ENCODE measurements around the gene NLGN1.

DNA sequence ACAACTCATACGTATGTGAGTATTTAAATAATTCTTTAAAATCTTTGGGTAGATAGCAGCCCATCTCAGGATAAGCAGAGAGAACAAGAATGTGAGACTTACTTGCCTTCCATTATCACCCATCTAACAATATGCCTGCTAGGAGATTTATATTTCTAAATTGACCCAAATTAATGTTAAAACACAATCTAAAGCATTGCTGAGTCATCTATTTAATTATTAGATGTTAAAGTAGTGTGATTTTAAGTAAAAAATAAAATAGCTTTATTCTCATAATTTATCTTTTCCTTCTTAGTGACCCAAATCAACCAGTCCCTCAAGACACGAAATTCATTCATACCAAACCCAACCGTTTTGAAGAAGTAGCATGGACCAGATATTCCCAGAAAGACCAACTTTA, 882.6 kb downstream of the NLGN1 start:
- TF ChIP-seq TAF1 (IDR thresholded peaks at IDR 0.05; ENCODE audit: borderline replicate concordance, insufficient read depth, low read length), result no peak
- no peak for TF ChIP-seq POLR2AphosphoS5 (IDR thresholded peaks at IDR 0.05; ENCODE audit: low read depth, low read length)
- TF ChIP-seq, protein P1, sequence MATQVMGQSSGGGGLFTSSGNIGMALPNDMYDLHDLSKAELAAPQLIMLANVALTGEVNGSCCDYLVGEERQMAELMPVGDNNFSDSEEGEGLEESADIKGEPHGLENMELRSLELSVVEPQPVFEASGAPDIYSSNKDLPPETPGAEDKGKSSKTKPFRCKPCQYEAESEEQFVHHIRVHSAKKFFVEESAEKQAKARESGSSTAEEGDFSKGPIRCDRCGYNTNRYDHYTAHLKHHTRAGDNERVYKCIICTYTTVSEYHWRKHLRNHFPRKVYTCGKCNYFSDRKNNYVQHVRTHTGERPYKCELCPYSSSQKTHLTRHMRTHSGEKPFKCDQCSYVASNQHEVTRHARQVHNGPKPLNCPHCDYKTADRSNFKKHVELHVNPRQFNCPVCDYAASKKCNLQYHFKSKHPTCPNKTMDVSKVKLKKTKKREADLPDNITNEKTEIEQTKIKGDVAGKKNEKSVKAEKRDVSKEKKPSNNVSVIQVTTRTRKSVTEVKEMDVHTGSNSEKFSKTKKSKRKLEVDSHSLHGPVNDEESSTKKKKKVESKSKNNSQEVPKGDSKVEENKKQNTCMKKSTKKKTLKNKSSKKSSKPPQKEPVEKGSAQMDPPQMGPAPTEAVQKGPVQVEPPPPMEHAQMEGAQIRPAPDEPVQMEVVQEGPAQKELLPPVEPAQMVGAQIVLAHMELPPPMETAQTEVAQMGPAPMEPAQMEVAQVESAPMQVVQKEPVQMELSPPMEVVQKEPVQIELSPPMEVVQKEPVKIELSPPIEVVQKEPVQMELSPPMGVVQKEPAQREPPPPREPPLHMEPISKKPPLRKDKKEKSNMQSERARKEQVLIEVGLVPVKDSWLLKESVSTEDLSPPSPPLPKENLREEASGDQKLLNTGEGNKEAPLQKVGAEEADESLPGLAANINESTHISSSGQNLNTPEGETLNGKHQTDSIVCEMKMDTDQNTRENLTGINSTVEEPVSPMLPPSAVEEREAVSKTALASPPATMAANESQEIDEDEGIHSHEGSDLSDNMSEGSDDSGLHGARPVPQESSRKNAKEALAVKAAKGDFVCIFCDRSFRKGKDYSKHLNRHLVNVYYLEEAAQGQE (IDR thresholded peaks at IDR 0.05; ENCODE audit: insufficient read depth in 1 of 2, low read depth in 2 of 2, low read length in 2 of 2), result no peak
- no peak for TF ChIP-seq SIN3A (IDR thresholded peaks at IDR 0.05; ENCODE audit: borderline replicate concordance, insufficient read depth, low read length)
